ENCODE results near the gene ARFRP1. TPM values are rescaled to one million over a fixed set of nuclear protein-coding genes. Genes with fewer than 3 reads are reported as not detected.

Gene ARFRP1
- total and polyA plus RNA-seq, 8 donors, result 13.9 to 47.7 (median 22.8) TPM

DNA sequence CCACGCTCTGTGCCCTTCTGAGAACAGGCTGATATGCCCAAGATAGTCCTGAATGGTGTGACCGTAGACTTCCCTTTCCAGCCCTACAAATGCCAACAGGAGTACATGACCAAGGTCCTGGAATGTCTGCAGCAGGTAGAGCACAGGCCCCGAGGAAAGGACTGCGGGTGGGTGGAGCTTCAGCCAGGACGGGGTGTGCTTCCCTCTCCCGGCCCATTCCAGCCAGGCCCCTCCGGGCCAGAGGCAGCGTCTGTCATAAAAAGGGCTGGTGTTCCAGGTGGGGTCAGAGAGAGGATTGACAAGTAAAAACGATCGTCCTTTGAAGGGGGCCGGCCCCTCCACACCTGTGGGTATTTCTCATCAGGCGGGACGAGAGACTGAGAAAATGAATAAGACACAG lies 48.4 kb downstream of the ARFRP1 start:
- 40 to 45% methylated on average over 13 of the region's 13 CpGs for WGBS, 2 donors
- FAIRE-seq, result no peak
- Histone ChIP-seq H3K27ac (no peak overlapping the region), H3K36me3 (peaks cover 0 to 3% (median 0%) of the 10 kb centered on the region in 3 donors), H3K4me3 (peak overlapping the region in 3 of 4 donors; percentile 66 to 76 (median 66)), H3K9me3 (no peaks in the 10 kb centered on the region), H3K27me3 (no peaks in the 10 kb centered on the region), H3K4me1 (peaks cover 3 to 14% (median 4%) of the 10 kb centered on the region in 3 donors)
- ATAC-seq, result no peak
- peak in 1 of 6 donors; percentile 50 for DNase-seq
- TF ChIP-seq, protein P1, sequence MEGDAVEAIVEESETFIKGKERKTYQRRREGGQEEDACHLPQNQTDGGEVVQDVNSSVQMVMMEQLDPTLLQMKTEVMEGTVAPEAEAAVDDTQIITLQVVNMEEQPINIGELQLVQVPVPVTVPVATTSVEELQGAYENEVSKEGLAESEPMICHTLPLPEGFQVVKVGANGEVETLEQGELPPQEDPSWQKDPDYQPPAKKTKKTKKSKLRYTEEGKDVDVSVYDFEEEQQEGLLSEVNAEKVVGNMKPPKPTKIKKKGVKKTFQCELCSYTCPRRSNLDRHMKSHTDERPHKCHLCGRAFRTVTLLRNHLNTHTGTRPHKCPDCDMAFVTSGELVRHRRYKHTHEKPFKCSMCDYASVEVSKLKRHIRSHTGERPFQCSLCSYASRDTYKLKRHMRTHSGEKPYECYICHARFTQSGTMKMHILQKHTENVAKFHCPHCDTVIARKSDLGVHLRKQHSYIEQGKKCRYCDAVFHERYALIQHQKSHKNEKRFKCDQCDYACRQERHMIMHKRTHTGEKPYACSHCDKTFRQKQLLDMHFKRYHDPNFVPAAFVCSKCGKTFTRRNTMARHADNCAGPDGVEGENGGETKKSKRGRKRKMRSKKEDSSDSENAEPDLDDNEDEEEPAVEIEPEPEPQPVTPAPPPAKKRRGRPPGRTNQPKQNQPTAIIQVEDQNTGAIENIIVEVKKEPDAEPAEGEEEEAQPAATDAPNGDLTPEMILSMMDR (IDR thresholded peaks at IDR 0.05), result no peak
- intact Hi-C loops (cut with DNase I), result no loop called here

DNA sequence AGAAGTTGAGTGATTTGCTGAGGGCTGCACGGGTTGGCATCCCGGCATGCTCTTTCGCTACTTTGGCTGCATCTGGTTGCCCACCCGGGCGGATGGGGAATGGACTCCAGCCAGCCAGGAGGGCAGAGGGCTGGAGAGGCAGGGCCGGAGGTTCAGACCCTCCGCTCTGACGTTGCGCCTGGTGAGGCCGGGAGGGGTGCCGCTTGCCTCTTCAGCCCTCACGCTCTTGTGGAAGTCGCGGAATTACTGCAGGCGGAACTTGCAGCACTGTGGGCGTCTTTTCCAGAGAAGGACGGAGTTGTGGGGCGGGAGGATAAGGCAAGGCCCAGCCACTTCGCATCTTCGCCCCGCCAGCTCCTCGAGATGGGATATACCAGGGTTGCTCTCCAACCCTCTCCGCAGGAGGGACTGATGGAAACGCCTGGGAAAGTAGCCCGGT lies 49.0 kb downstream of the ARFRP1 start:
- WGBS, 2 donors, result 2 to 4% methylated on average over 25 of the region's 25 CpGs
- DNase-seq, result peak in 1 of 6 donors; percentile 71
- no peak for FAIRE-seq
- Histone ChIP-seq H3K4me3 (peak overlapping the region; percentile 59 to 76 (median 66)), H3K9me3 (no peaks in the 10 kb centered on the region), H3K27me3 (no peaks in the 10 kb centered on the region), H3K36me3 (peaks cover 0 to 3% (median 0%) of the 10 kb centered on the region in 3 donors), H3K27ac (peak overlapping the region; percentile 58 to 77 (median 69)), H3K4me1 (peaks cover 3 to 14% (median 4%) of the 10 kb centered on the region in 3 donors)
- TF ChIP-seq, protein P1 (IDR thresholded peaks at IDR 0.05), result no peak
- intact Hi-C loops (cut with DNase I), result no loop called here
- ATAC-seq, result peak; percentile 3 to 40 (median 9)

DNA sequence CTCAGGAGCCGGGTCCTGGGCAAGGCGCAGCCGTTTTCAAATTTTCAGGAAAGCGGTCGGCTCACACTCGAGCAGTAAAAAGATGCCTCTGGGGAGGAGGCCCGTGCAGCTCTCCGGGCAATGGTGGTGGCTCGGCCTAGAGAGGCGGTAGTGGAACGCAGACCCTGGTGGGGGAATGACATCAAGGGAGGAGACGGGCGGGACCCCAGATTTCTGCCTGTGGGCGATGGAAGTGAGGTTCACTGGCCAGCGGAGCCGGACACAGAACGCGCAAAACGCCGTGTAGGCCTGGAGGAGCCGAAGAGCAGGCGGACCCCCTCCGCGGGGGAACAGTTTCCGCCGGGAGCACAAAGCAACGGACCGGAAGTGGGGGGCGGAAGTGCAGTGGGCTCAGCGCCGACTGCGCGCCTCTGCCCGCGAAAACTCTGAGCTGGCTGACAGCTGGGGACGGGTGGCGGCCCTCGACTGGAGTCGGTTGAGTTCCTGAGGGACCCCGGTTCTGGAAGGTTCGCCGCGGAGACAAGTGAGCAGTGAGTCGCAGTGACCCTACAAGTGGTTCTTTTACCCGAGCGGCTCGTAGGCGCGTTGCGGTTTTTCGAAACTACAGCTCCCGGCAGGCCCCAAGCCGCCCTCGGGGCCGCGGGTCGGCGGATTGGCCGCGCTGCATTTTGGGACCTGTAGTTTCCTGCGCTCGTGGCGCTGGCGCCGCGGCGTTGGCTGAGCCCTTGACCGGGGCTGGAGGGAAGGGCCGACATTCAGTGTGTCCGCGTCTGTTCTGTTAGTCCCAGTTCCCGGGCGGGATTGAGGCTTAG lies 49.6 kb downstream of the ARFRP1 start, which contains the start of gene RTEL1:
Gene RTEL1 (plus strand): TSS at position 376 of the 812 bp plus-strand sequence. CDS start 1,091 bp downstream, outside the sequence.
- intact Hi-C loops (cut with DNase I), result no loop called here
- TF ChIP-seq, protein P1 (IDR thresholded peaks at IDR 0.05), result no peak
- FAIRE-seq, result no peak

DNA sequence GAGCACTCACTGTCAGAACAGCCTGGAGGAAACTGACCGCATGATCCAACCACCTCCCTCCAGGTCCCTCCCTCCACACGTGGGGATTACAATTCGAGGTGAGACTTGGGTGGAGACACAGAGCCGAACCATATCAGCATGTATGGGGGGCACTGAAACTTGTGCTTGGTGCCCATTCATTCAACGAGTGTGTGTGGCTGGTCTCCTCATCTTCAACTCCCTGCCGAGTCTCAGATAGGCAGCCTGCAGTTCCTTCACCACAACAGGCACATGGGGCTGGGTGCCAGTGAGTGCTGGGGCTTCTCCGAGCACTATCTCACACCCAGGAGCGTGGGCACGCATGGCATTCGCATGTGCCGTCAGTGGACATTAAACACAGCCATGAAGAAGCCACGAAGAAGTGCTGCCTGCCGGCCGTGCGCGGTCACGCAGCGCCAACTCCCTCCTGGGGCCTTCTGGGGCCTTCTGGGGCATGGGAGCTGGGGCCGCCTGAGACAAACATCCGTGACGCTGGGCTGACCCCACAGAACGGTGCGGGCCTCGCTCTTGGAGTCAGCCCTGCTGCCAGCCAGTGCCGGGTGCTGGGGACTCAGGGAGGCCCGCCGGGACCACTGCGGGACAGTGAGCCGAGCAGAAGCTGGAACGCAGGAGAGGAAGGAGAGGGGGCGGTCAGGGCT lies 50.4 kb downstream of the ARFRP1 start:
- Histone ChIP-seq H3K9me3 (no peaks in the 10 kb centered on the region), H3K27me3 (no peaks in the 10 kb centered on the region), H3K4me3 (peak overlapping the region; percentile 59 to 76 (median 66)), H3K27ac (peak overlapping the region; percentile 58 to 77 (median 69)), H3K36me3 (peaks cover 0 to 3% (median 0%) of the 10 kb centered on the region in 3 donors), H3K4me1 (peaks cover 3 to 14% (median 4%) of the 10 kb centered on the region in 3 donors)
- ATAC-seq, result no peak
- FAIRE-seq, result no peak
- DNase-seq, result peak in 2 of 6 donors; percentile 47 to 63
- WGBS, 2 donors, result 46 to 54% methylated on average over 31 of the region's 31 CpGs
- TF ChIP-seq, protein P1 (IDR thresholded peaks at IDR 0.05), result no peak
- intact Hi-C loops (cut with DNase I), result no loop called here

More for the DNA sequence above, 49.6 kb downstream of the ARFRP1 start, which contains the start of gene RTEL1:
- no peaks in the 10 kb centered on the region for H3K27me3 ChIP-seq
- no peaks in the 10 kb centered on the region for H3K9me3 ChIP-seq
- peaks cover 3 to 14% (median 4%) of the 10 kb centered on the region in 3 donors for H3K4me1 ChIP-seq
- H3K27ac ChIP-seq, result peak within 1 kb of the TSS; percentile 58 to 77 (median 69)
- peak; percentile 87 to 94 (median 90) for DNase-seq
- peaks cover 0 to 3% (median 0%) of the 10 kb centered on the region in 3 donors for H3K36me3 ChIP-seq
- 2% methylated on average over 71 to 73 of the region's 73 CpGs for WGBS, 2 donors
- H3K4me3 ChIP-seq, result peak within 1 kb of the TSS; percentile 59 to 76 (median 66)
- ATAC-seq, result peak; percentile 94 to 96 (median 94)

Measured in pancreas (tissue), 10 donors.